Measurements from ENCODE around the gene ZMYND19. TPM values are rescaled to one million over a fixed set of nuclear protein-coding genes. Genes with fewer than 3 reads are reported as not detected.

The ZMYND19 gene
- total RNA-seq, 1 donor from 2014 or later = 34.4 TPM

GRCh38 chr9:137607141-137607857 lies 17.0 kb upstream of the ZMYND19 start:
- Histone ChIP-seq H3K4me2 (peak overlapping the region; percentile 99), H2AFZ (replicated peaks) (no peak overlapping the region), H3K9ac (no peak overlapping the region), H3K4me3 (no peak overlapping the region), H4K20me1 (ENCODE audit: low read depth) (peaks cover 31% of the 10 kb centered on the region), H3K4me1 (peaks cover 14% of the 10 kb centered on the region), H3K36me3 (no peaks in the 10 kb centered on the region), H3K27ac (no peak overlapping the region), H3K9me3 (ENCODE audit: low read depth) (no peaks in the 10 kb centered on the region), H3K79me2 (ENCODE audit: low read depth) (peaks cover 3% of the 10 kb centered on the region), H3K27me3 (peaks cover 28% of the 10 kb centered on the region), H3F3A (ENCODE audit: low read depth) (peaks cover 14% of the 10 kb centered on the region)
- Mint-ChIP-seq H3K27me3 (ENCODE audit: insufficient read depth, low read depth) (peaks cover 35% of the 10 kb centered on the region), H3K27ac (no peak overlapping the region), H3K4me3 (peak overlapping the region; percentile 82), H3K9me3 (no peaks in the 10 kb centered on the region), H3K4me1 (peaks cover 34% of the 10 kb centered on the region), H3K36me3 (no peaks in the 10 kb centered on the region)
- no peak for DNase-seq (ENCODE audit: low spot score)
- TF ChIP-seq EZH2 (IDR thresholded peaks at IDR 0.05) (no peak), EZH2phosphoT487 (IDR thresholded peaks at IDR 0.05) (no peak), CTCF (IDR thresholded peaks at IDR 0.05) (no peak)

- no peak for DNase-seq (ENCODE audit: low spot score)
- Mint-ChIP-seq H3K4me1 (peaks cover 34% of the 10 kb centered on the region), H3K36me3 (no peaks in the 10 kb centered on the region), H3K27ac (no peak overlapping the region), H3K9me3 (no peaks in the 10 kb centered on the region), H3K27me3 (ENCODE audit: insufficient read depth, low read depth) (peaks cover 33% of the 10 kb centered on the region), H3K4me3 (peak overlapping the region; percentile 82)
- Histone ChIP-seq H3K4me1 (peaks cover 14% of the 10 kb centered on the region), H3K36me3 (no peaks in the 10 kb centered on the region), H3K9me3 (ENCODE audit: low read depth) (no peaks in the 10 kb centered on the region), H3K9ac (no peak overlapping the region), H3F3A (ENCODE audit: low read depth) (peaks cover 14% of the 10 kb centered on the region), H3K27me3 (peaks cover 28% of the 10 kb centered on the region), H3K79me2 (ENCODE audit: low read depth) (peaks cover 3% of the 10 kb centered on the region), H3K27ac (no peak overlapping the region), H3K4me2 (peak overlapping the region; percentile 99), H4K20me1 (ENCODE audit: low read depth) (peaks cover 31% of the 10 kb centered on the region), H3K4me3 (peak overlapping the region; percentile 63), H2AFZ (replicated peaks) (no peak overlapping the region)
- no peak for TF ChIP-seq EZH2phosphoT487 (IDR thresholded peaks at IDR 0.05)
- no peak for TF ChIP-seq CTCF (IDR thresholded peaks at IDR 0.05)
- no peak for TF ChIP-seq EZH2 (IDR thresholded peaks at IDR 0.05)
Observed at GRCh38 chr9:137606734-137607138, 16.4 kb upstream of the ZMYND19 start.

GRCh38 chr9:137606005-137606621 lies 15.8 kb upstream of the ZMYND19 start:
- peaks cover 28% of the 10 kb centered on the region for H3K27me3 ChIP-seq
- Mint-ChIP-seq H3K4me3 (peak overlapping the region; percentile 82), H3K27ac (no peak overlapping the region), H3K27me3 (ENCODE audit: insufficient read depth, low read depth) (peaks cover 30% of the 10 kb centered on the region), H3K36me3 (no peaks in the 10 kb centered on the region), H3K4me1 (peaks cover 29% of the 10 kb centered on the region), H3K9me3 (no peaks in the 10 kb centered on the region)
- H3K79me2 ChIP-seq (ENCODE audit: low read depth) = peaks cover 3% of the 10 kb centered on the region
- H3K4me1 ChIP-seq = peaks cover 14% of the 10 kb centered on the region
- H3K9ac ChIP-seq = peak overlapping the region; percentile 21
- H3K4me3 ChIP-seq = peak overlapping the region; percentile 63
- H2AFZ ChIP-seq (replicated peaks) = peak overlapping the region; percentile 92
- no peaks in the 10 kb centered on the region for H3K36me3 ChIP-seq
- TF ChIP-seq EZH2 (IDR thresholded peaks at IDR 0.05) = no peak
- no peak for TF ChIP-seq CTCF (IDR thresholded peaks at IDR 0.05)
- TF ChIP-seq EZH2phosphoT487 (IDR thresholded peaks at IDR 0.05) = no peak
- H4K20me1 ChIP-seq (ENCODE audit: low read depth) = peaks cover 31% of the 10 kb centered on the region
- peak overlapping the region; percentile 99 for H3K4me2 ChIP-seq
- peaks cover 14% of the 10 kb centered on the region for H3F3A ChIP-seq (ENCODE audit: low read depth)
- peak; percentile 56 for DNase-seq (ENCODE audit: low spot score)
- H3K9me3 ChIP-seq (ENCODE audit: low read depth) = no peaks in the 10 kb centered on the region
- H3K27ac ChIP-seq = no peak overlapping the region
